Right ventricle myocardium superior (tissue), 1 donor: Measurements from ENCODE around the gene PCDHGB1. TPM values are rescaled to one million over a fixed set of nuclear protein-coding genes. Genes with fewer than 3 reads are reported as not detected.
"Not testable (repeated sequence)": the region's sequence is repeated elsewhere in the genome, so short reads cannot be mapped to it uniquely, and the experiment has no call there.

ENCODE experiments used
- ATAC-seq: fragments of 200-7000 bp; cut with Tn5 transposase; one replicate; pipeline ENCODE4 v1.9.1; 2020; ENCODE audit warnings: mild to moderate bottlenecking; ENCODE audit not compliant: poor library complexity
- DNase-seq: peaks from one replicate; pipeline ENCODE4 v3.0.0-alpha.2; 2020
- intact Hi-C: fragments of 100-400 bp; cut with DNase I; formaldehyde crosslinking; loops from one replicate; pipeline ENCODE4 v1.11.2; 2022
- long read RNA-seq: library from polyadenylated mRNA; unstranded; transcript quantifications from one replicate; pipeline ENCODE4 v2.0.0, GENCODE V29; 2021
- total RNA-seq: library from RNA; stranded (reverse); fragmentation: NEBNext Ultra II Directional; extraction: Animal tissue kit (Norgen Biotek cat#: 25700); gene quantifications from one replicate; pipeline ENCODE4 v1.2.1, GENCODE V29; 2021
- donor health status: DM: no; HTN: yes; CAD: no; lungs with severe emphysema.

The PCDHGB1 gene
- 7.8 TPM for total RNA-seq
- long read RNA-seq, full-length matches to known transcripts, result 1 of 1 reads
- long read RNA-seq, partial matches to known transcripts, result 0 of 1 reads
- long read RNA-seq, other reads (novel, unspliced or antisense), result 0 of 1 reads

DNA sequence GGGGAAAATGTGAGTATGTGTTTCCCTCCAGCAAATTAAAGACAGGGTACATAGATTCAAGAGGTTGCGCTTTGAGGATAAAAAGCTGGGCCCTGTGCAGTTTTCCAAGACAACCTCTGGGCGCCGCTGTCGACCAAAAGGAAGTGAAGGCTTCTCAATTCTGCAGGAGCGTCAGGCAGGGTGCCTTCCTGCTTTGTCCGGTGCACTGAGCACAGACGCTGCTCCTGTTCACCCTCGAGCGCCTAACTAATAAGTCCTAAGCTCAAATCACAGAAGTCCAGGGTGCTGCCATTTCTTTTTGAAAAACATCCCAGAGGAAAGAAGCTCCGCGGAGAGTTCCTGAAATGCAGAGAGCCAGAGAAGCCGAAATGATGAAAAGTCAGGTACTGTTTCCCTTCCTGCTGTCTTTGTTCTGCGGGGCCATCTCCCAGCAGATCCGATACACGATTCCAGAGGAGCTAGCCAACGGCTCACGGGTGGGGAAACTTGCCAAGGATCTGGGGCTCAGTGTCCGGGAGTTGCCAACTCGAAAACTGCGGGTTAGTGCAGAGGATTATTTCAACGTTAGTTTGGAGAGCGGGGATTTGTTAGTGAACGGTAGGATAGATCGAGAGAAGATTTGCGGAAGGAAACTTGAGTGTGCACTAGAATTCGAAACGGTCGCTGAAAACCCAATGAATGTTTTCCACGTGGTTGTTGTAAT lies at the start of gene PCDHGB1:
Gene PCDHGB1 (plus strand): TSS at position 183 of the 703 bp plus-strand sequence. CDS start 162 bp downstream, at position 345.
- intact Hi-C loops, result loop anchor here (5.0 kb wide), 1 partner anchor 62 kb away; the partner anchor contains the start of gene PCDHGA10
- DNase-seq, result peak; percentile 55
- peak; percentile 82 for ATAC-seq

DNA sequence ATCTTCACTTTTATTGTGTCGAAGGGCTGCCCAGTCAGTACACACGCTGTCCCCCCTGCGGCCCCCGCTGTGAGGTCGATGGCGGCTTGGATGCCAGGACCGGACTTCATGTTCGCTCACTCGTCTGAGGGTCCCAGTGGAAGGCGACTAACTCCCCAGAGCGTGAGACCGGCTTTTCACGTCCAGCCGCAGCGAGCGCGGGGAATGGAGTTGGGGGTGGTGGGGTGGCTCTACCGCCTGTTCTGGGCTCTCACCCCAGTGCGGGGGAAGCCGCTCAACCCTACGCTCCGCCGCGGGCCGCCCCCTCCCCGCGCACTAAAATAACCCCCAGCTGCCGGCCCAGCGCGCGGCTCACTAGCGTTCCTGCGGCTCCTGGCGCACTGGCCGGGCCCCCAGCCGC lies 46.1 kb upstream of the PCDHGB1 start, which contains the start of gene SLC25A2:
Gene SLC25A2 (minus strand): TSS at position 294 of the 400 bp plus-strand sequence. CDS start 184 bp downstream, at position 110.
- no peak for DNase-seq
- ATAC-seq, result no peak
- intact Hi-C loops, result loop anchor here (5.0 kb wide), 1 partner anchor 36 kb away; no protein-coding TSS in a partner anchor

DNA sequence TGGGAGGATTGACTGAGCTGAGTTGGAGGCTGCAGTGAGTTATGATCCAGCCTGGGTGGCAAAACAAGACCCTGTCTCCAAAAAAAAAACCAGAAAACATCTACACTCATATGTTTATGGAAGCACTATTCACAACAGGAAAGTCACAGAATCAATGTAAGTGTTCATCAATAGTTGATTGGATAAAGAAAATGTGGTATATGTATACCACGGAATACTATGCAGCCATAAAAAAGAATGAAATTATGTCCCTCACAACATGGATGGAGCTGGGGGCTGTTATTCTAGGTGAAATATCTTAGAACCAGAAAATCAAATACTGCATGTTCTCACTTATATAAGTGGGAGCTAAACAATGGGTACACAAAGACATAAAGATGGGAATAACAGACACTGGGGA lies 43.3 kb upstream of the PCDHGB1 start:
- no peak for ATAC-seq

DNA sequence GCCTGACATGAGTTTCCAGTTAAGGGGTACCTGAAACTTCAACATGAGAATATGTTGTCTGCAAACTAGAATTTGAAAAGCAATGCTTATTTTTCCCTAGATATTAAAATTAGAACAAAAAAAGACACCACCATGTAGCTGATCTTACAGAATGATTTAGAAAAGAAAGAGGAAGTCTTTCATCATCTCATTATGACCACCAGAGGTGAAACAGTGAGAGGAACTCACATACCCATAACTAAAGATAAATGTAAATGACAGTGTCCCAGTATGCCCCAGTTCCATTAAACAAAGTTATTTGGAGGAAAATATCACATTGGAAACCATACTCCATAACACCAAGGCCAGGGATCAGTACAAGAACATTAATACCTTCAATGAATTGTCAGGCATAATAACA lies 36.2 kb upstream of the PCDHGB1 start:
- no peak for ATAC-seq
- intact Hi-C loops, result no loop called here
- DNase-seq, result no peak

More for the DNA sequence above, 43.3 kb upstream of the PCDHGB1 start:
- intact Hi-C loops, result no loop called here
- DNase-seq, result no peak

DNA sequence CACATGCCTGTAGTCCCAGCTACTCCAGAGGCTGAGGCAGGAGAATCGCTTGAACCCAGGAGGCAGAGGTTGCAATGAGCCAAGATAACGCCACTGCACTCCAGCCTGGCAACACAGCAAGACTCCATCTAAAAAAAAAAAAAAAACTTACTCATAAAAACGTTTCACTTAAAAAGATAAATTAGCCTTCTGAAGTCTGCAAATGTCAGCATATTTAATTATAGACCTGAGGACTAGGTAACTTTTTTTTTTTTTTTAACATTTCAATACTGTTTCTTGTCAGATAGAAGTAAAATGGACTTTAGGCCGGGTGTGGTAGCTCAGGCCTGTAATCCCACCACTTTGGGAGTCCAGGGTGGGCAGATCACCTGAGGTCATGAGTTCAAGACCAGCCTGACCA lies 32.9 kb upstream of the PCDHGB1 start:
- DNase-seq, ATAC-seq, intact Hi-C loops: not testable (repeated sequence)

DNA sequence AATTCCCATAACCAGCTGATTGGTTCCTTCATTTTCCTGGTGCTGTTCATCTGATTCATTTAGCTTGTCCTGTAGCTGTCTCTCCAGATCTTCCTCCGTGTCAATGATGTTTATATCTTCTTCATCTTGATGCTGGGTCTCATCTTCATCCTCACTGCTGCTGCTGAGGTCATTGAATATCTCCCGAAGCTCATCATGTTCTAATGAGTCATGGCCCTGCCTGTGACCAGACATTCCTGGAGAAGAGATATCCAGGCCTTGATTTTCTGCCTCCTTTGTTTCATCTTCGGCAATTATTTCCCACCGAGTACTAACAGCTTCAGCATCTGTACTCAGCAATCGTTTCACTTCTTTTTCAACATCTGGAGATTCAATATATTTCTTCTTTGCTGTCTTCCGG lies 30.7 kb upstream of the PCDHGB1 start:
- ATAC-seq, result no peak
- intact Hi-C loops, result no loop called here
- DNase-seq, result no peak

DNA sequence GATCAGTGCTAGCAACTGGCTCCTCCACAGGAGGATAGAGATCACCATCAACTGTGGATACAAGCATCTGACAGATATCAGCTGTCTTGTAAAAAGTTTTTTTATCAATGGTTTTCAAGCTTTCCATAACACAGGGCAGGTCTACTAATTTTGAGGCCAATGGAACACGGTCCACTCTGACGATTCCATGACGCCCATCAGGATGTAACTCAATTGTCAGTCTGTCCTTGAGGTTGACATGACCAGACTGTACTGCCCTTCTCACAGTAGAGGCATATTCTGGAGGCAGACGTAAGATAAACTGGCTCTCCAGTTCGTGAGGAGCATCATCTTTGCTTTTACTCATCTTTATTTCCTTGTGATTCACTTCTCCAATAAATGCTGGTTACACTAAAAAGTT lies 30.2 kb upstream of the PCDHGB1 start:
- intact Hi-C loops, result loop anchor here (5.0 kb wide), 1 partner anchor 243 kb away; no protein-coding TSS in a partner anchor
- DNase-seq (no peak), ATAC-seq (no peak)

DNA sequence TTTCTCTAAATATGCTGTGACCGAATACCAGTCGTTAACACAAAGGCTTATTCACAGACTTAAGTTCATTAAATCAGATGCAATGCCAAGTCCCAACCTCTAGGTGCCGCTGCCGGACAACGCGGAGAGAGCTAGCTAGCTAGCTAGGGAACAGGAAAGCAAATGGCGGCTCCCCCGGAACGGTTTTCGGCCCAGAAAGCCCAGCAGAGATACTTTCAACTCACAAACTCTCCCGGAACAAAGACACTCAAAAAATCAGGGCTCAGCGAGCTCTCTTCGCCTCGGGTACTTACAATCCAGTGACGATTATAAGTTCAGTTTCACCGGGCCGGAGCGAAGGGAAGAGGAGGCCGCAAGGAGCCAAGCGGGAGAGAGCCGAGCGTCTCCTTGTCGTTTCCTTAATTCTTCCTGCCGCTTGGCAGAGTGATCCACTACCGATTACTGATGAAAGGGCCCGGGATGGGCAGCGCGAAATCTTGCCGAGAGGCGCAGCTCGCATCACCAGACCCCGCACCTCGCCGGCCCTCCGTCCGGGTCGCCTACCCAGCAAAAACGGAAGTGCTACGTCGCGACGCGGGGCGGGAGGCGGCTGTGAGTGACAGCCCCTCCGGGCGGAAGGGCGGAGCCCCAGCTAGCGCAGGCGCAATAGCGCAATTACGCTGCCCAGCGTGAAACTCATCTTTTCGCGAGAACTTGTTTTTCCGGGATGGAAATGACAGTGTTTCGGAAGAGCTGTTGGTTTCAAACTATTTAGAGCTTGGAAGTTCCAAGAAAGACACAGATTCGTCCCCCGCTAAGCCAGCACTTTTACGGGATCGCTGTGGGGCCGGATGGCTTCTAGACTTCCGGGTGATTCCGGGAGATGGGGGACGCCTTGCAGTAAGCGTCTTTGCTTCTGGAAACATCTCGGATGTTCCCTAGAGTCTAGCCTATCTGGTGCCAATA lies 29.4 kb upstream of the PCDHGB1 start, which contains the start of gene TAF7:
Gene TAF7 (minus strand): TSS at position 560 of the 945 bp plus-strand sequence. CDS start 740 bp downstream, outside the sequence.
- DNase-seq (peak; percentile 94), ATAC-seq (peak; percentile 100)
- intact Hi-C loops, result loop anchor here (5.0 kb wide), 1 partner anchor 242 kb away; no protein-coding TSS in a partner anchor

DNA sequence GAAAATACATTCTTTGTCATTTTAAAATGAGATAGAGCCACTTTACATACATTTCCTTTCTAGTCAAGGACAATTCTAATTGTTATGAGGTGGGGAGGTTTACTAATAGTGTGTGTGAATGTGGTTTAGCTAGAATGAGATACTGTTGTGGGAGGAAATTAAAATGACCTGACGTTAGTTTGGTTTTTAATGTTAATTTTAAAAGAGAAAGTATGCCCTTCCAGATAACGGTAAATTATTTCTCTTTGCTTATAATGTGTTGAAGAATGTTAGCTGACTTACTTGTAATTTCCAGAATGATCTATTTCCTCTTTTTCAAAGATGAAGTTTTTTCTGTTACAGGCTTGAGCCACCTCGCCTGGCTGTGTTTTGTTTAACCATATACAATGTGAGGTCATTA lies 27.6 kb upstream of the PCDHGB1 start:
- ATAC-seq (no peak), DNase-seq (no peak)
- intact Hi-C loops, result loop anchor here (5.0 kb wide), 1 partner anchor 240 kb away; no protein-coding TSS in a partner anchor

DNA sequence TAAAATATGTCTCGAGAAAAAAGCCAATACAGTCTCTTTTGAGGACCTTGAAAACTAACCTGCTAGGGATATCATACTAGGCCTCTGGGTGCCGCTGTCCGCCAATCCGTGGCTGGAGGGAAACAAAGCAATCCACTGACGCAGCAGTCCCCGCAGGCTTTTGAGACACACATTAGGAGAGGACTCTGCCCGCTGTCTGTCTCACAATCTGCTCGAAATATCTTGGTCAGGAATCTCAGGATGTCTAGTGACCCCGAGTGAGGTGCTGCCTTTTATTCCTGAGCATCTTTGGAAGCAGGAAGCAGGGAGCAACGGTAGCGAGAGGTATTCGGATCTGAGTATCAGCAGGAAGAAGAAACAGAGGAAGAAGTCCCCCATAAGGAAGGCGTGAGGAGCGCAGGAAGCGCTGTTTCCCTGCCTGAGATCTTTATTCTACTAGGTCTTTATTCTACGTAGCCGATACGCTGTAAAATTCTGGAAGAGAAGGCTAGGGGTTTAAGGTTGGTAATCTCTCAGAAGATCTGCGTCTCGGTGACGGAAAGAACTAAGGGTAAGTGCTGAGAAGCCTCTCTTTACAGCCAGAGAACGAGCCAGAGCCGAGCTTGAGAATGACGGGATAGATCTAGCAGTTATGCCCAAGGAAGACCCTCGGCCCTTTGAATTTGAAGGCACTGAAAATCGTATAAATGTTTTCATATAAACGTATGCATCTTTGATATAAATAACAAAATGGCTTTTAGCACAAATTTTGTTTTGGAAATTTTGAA lies 23.6 kb upstream of the PCDHGB1 start:
- ATAC-seq, result peak; percentile 92
- intact Hi-C loops, result no loop called here
- DNase-seq, result peak; percentile 81

DNA sequence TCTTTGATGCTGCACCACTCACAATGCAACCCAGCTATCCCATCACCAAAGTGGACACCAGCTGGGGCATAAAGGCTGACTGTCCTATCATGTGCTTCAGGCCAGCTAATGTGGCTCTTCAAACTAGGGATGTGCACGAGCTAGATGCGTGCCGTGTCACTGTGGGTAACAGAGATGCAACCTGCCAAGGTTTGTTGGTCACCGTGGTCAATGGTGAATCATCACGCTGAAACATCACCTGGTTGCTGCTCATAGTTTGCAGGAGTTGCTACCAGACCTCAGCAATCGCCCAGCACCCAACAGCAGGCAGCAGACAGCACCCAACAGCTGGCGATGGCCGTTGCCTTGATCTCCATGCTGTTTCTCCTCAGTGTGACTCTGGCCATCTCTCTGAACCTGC lies 21.7 kb upstream of the PCDHGB1 start:
- intact Hi-C loops, result no loop called here
- ATAC-seq (no peak), DNase-seq (no peak)

DNA sequence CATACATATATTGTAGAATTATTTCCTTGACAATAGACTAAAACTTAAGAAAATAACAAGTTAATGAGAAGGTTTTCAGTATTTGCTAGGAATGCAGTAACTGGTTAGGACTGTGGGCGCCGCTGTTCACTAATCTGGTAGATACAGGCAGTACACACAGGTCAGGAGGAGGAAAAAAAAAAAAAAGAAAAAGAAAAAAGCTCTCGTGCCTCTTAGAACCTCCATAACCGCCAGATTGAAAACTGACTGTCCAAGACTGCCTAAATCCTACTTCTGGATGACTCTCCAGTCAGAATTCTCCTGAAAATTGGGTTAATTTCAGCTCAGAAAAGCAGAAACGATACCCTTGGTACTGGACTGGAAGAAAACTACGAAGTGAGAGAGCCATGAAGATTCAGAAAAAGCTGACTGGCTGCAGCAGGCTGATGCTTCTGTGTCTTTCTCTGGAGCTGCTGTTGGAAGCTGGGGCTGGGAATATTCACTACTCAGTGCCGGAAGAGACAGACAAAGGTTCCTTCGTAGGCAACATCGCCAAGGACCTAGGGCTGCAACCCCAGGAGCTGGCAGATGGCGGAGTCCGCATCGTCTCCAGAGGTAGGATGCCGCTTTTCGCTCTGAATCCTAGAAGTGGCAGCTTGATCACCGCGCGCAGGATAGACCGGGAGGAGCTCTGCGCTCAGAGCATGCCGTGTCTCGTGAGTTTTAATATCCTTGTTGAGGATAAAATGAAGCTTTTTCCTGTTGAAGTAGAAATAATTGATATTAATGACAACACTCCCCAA lies 19.4 kb upstream of the PCDHGB1 start, which contains the start of gene PCDHGA1:
Gene PCDHGA1 (plus strand): TSS at position 216 of the 782 bp plus-strand sequence.
- intact Hi-C loops, result no loop called here
- no peak for DNase-seq
- ATAC-seq, result peak; percentile 64

DNA sequence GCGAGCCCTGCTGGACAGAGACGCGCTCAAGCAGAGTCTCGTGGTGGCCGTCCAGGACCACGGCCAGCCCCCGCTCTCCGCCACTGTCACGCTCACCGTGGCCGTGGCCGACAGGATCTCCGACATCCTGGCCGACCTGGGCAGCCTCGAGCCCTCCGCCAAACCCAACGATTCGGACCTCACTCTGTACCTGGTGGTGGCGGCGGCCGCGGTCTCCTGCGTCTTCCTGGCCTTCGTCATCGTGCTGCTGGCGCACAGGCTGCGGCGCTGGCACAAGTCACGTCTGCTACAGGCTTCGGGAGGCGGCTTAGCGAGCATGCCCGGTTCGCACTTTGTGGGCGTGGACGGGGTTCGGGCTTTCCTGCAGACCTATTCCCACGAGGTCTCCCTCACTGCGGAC lies 17.3 kb upstream of the PCDHGB1 start:
- ATAC-seq, intact Hi-C loops: not testable (repeated sequence)

DNA sequence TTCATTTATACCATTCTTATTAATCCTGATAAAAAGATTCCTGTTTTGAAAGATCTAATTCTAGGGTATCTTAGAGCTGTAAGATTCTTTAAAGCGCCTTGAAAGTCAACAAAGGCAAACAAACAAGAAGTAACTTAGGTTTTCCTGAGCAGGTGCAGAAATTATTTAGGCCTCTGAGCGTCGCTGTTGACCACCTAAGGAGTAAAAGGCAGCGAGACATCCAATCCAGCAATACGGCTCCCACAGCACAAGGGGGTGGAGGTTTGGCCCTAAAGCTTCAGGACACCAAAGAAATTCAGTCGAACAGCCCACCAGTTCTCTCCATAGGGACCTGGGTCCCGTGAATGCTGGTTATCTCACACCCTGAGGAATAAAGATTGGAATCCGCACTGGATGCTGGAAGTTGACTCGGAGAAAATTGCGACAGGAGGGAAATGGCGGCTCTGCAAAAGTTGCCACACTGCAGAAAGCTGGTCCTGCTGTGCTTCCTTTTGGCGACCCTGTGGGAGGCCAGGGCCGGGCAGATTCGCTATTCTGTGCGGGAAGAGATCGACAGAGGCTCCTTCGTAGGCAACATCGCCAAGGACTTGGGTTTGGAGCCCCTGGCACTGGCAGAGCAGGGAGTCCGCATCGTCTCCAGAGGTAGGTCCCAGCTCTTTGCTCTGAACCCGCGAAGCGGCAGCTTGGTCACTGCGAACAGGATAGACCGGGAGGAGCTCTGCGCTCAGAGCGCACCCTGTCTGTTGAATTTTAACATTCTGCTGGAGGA lies 11.2 kb upstream of the PCDHGB1 start, which contains the start of gene PCDHGA2:
Gene PCDHGA2 (plus strand): TSS at position 223 of the 769 bp plus-strand sequence.
- intact Hi-C loops, result no loop called here
- no peak for DNase-seq
- ATAC-seq, result peak; percentile 67

More for the DNA sequence above, 17.3 kb upstream of the PCDHGB1 start:
- DNase-seq, result not testable (repeated sequence)

DNA sequence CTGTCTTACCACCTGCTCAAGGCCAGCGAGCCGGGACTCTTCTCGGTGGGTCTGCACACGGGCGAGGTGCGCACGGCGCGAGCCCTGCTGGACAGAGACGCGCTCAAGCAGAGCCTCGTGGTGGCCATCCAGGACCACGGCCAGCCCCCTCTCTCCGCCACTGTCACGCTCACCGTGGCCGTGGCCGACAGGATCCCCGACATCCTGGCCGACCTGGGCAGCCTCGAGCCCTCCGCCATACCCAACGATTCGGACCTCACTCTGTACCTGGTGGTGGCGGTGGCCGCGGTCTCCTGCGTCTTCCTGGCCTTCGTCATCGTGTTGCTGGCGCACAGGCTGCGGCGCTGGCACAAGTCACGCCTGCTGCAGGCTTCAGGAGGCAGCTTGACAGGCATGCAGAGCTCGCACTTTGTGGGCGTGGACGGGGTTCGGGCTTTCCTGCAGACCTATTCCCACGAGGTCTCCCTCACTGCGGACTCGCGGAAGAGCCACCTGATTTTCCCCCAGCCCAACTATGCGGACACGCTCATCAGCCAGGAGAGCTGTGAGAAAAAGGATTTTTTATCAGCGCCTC lies 9.0 kb upstream of the PCDHGB1 start:
- DNase-seq, result peak; percentile 54
- ATAC-seq, intact Hi-C loops: not testable (repeated sequence)

DNA sequence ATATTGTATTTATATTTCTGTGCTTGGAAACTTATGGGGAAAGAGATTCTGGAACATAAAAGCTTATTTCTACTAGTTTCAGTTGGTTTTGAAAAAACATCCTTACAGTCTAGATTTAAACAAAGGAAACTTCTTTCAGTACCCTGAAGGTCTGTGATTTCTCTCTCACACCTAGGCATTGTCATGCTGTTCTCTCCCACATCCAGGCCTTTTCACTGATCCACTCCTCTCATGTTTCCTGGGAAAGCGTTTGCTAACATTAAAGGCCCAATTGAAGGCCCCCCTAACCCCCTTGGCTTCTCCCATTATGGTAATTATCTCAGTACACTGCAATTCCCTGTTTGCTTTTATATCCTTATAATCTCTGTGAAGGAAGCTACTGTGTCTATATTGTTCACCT lies 7.1 kb upstream of the PCDHGB1 start:
- peak; percentile 67 for ATAC-seq
- DNase-seq, result no peak
- intact Hi-C loops, result no loop called here
